Kidney (tissue), 14 donors: ENCODE measurements around the gene TMEM183A. TPM values are rescaled to one million over a fixed set of nuclear protein-coding genes. Genes with fewer than 3 reads are reported as not detected.

ENCODE experiments used
- DNase-seq, 5 donors: peaks; one replicate each; pipeline ENCODE4 v3.0.0-alpha.2; 2013 to 2020
- FAIRE-seq: peaks from 2 replicates; lab custom pipeline; 2012; peaks lifted over from hg19 to GRCh38; lab: Jason Lieb, UNC
- H3K27ac ChIP-seq, 2 donors: one replicate each; pipeline ENCODE4 v1.7.0; 2013; ENCODE audit warnings: low read depth in 2 of 2, low read length in 2 of 2, inconsistent platforms in 1 of 2
- H3K27me3 ChIP-seq: one replicate; pipeline ENCODE4 v1.7.1; 2013; ENCODE audit warnings: low read length, inconsistent platforms; ENCODE audit not compliant: control insufficient read depth, insufficient read depth
- H3K36me3 ChIP-seq, 3 donors: one replicate each; pipeline versions ENCODE4 v1.7.0 to v1.7.1; 2013; ENCODE audit warnings: low read length in 3 of 3, control low read depth in 1 of 3, inconsistent platforms in 1 of 3; ENCODE audit not compliant: insufficient read depth in 3 of 3, control insufficient read depth in 2 of 3
- H3K4me1 ChIP-seq, 3 donors: one replicate each; pipeline versions ENCODE4 v1.7.0 to v1.7.1; 2013; ENCODE audit warnings: low read length in 3 of 3, inconsistent platforms in 1 of 3, low read depth in 1 of 3; ENCODE audit not compliant: control insufficient read depth in 2 of 3, insufficient read depth in 2 of 3
- H3K4me3 ChIP-seq, 3 donors: one replicate each; pipeline versions ENCODE4 v1.7.0 to v1.8.1; 2013; ENCODE audit warnings: low read length in 3 of 3, control low read depth in 1 of 3, inconsistent platforms in 1 of 3
- H3K9ac ChIP-seq, 3 donors: one replicate each; pipeline versions ENCODE4 v1.7.0 to v1.7.1; 2013; ENCODE audit warnings: low read length in 3 of 3, control low read depth in 1 of 3, inconsistent platforms in 1 of 3
- H3K9me3 ChIP-seq, 3 donors: one replicate each; pipeline versions ENCODE4 v1.7.0 to v1.7.1; 2013; ENCODE audit warnings: low read length in 3 of 3, control low read depth in 1 of 3, inconsistent platforms in 1 of 3; ENCODE audit not compliant: control insufficient read depth in 2 of 3, insufficient read depth in 1 of 3
- CTCF ChIP-seq: IDR thresholded peaks from 3 replicates; pipeline ENCODE4 v1.5.1; 2012; ENCODE audit warnings: mild to moderate bottlenecking, moderate library complexity, borderline replicate concordance; ENCODE audit not compliant: insufficient read depth; ENCODE audit errors: extremely low read depth
- intact Hi-C: fragments of 100-400 bp; cut with DNase I; formaldehyde crosslinking; loops from one replicate; pipeline ENCODE4 v1.11.1; 2022
- polyA plus RNA-seq: library from polyadenylated mRNA; stranded (reverse); fragments of 350-450 nt; fragmentation: Illumina TruSeq; extraction: RNeasy Lipid Tissue Mini Kit (QIAGEN cat#74804); gene quantifications from one replicate; pipeline ENCODE4 v1.2.3, GENCODE V29; 2014; ENCODE audit warnings: low read depth, low replicate concordance; ENCODE audit not compliant: insufficient read depth
- total RNA-seq: library from RNA; stranded (reverse); fragmentation: NEBNext Ultra II Directional; extraction: Animal tissue kit (Norgen Biotek cat#: 25700); gene quantifications from one replicate; pipeline ENCODE4 v1.2.1, GENCODE V29; 2021
- donor health status: control.
- donor health status: control.
- donor health status: control.
- donor health status: control.
- donor health status: control.
- donor health status: DM: yes; HTN: yes; CAD: no.
- donor health status: Normal renal cell carcinoma (clear cell type).

Gene TMEM183A
- total and polyA plus RNA-seq, 2 donors from 2014 or later: 47.5 to 47.9 TPM

DNA sequence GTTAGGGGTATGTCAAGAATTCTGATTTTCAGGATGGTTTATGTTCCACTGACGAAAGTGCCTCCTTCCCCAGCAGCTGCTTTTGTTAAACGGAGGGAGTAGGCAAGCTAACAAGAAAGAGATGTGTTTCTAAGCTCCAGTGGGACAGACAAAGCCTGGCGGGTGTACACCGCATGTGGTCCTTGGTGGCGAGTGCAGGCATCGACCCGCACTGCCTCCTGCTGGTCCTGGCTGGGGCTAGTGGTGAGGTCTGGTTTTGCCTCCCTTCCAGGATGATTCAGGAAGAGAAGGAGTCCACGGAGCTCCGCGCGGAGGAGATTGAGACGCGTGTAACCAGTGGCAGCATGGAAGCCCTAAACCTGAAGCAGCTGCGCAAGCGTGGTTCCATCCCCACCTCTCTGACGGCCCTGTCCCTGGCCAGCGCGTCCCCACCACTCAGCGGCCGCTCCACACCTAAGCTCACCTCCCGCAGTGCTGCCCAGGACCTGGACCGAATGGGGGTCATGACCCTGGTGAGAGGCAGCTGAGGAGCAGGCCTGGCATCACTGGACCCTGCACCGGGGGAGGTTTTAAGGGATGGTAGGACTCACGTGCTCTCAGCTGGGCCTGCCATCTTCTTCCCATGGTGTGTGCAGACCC, 48.1 kb downstream of the TMEM183A start:
- Histone ChIP-seq H3K27me3 (no peaks in the 10 kb centered on the region), H3K9ac (no peak overlapping the region), H3K36me3 (no peaks in the 10 kb centered on the region), H3K4me3 (no peak overlapping the region), H3K9me3 (no peaks in the 10 kb centered on the region), H3K27ac (no peak overlapping the region), H3K4me1 (no peaks in the 10 kb centered on the region)
- intact Hi-C loops: no loop called here
- DNase-seq (peak in 1 of 5 donors; percentile 43), FAIRE-seq (no peak)
- TF ChIP-seq CTCF: no peak

DNA sequence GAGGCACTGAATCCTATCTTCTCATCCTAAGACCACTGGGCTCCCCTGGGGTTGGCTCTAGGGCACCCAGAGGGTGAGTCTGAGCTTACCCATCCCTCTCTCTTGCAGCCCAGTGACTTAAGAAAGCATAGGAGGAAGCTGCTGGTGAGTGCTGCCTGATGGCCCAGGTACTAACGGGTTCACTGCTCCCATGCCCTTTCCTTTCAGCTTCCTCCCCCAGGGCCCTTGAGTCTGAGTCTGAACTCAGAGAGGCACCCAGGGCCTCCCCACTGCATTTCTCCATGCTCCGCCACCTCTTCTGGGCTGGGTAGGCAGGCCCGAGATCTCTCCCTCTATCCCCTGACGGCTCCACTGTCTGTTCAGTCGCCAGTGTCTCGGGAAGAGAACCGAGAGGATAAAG, 48.8 kb downstream of the TMEM183A start:
- no peaks in the 10 kb centered on the region for H3K36me3 ChIP-seq
- DNase-seq (peak in 4 of 5 donors; percentile 25 to 58 (median 42)), FAIRE-seq (no peak)
- no peak overlapping the region for H3K27ac ChIP-seq
- no peaks in the 10 kb centered on the region for H3K4me1 ChIP-seq
- no peaks in the 10 kb centered on the region for H3K9me3 ChIP-seq
- TF ChIP-seq CTCF: no peak
- intact Hi-C loops: no loop called here
- H3K27me3 ChIP-seq: no peaks in the 10 kb centered on the region
- H3K9ac ChIP-seq: no peak overlapping the region
- H3K4me3 ChIP-seq: no peak overlapping the region

GRCh38 chr1:203056516-203056915, 49.3 kb downstream of the TMEM183A start:
- no peak overlapping the region for H3K4me3 ChIP-seq
- H3K9me3 ChIP-seq: no peaks in the 10 kb centered on the region
- H3K27me3 ChIP-seq: no peaks in the 10 kb centered on the region
- no peak overlapping the region for H3K9ac ChIP-seq
- DNase-seq (no peak), FAIRE-seq (no peak)
- no peak overlapping the region for H3K27ac ChIP-seq
- no peaks in the 10 kb centered on the region for H3K36me3 ChIP-seq
- H3K4me1 ChIP-seq: no peaks in the 10 kb centered on the region
- no peak for TF ChIP-seq CTCF
- intact Hi-C loops: no loop called here
